Measurements from ENCODE around the gene PRDM10.

GRCh38 chr11:129911298-129911697 is 91.3 kb downstream of the PRDM10 start:
- TF ChIP-seq POLR2AphosphoS5 (IDR thresholded peaks at IDR 0.05; ENCODE audit: low read depth, low read length) (no peak), REST (IDR thresholded peaks at IDR 0.05; ENCODE audit: insufficient read depth in 1 of 2, low read depth in 2 of 2, low read length in 2 of 2) (no peak), TAF1 (IDR thresholded peaks at IDR 0.05; ENCODE audit: borderline replicate concordance, insufficient read depth, low read length) (no peak), SIN3A (IDR thresholded peaks at IDR 0.05; ENCODE audit: borderline replicate concordance, insufficient read depth, low read length) (no peak)
